ENCODE measurements around the gene SON.

SON gene

DNA sequence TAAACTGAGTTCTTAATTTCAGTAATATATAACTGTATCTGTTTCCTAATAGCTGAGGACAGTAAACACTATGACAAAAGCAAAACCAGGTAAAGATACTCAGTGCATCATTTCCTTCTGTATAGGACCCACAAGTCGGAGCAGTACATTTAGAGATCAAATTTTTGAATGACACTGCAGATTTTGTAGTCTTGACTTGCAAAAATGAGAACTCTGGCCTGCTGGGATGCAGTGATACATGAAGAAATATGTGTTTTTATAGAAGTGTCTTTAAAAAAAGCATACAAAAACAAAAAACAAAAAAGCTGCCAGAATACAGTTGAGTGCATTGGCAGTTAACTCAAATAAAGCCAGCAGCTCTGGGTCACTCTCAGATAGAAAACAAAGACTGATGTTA, 19.9 kb upstream of the SON start:
- no peak for DNase-seq (ENCODE audit: insufficient read length)
- TF ChIP-seq POLR2AphosphoS5 (IDR thresholded peaks at IDR 0.05; ENCODE audit: low read depth, low read length) (no peak), TAF1 (IDR thresholded peaks at IDR 0.05; ENCODE audit: borderline replicate concordance, low read depth, low read length) (no peak)

DNA sequence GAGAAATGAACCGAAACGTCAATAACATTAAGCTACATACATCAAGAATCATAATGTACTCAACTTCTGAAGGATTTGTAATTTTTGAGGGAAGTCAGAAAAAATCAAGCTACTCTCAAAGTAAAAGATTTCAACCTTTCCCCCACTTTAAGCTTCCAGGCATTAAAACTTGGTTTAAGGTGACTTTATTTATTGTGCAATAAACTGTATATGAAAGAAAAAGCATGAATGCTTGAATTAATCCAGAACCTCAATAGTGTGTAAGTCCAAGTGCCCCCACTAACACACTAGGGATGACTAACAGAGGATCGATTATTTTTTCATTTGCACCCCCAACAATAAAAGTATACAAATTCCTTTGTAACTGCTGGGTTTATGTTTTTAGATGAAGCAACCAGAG, 11.8 kb upstream of the SON start:
- TF ChIP-seq TAF1 (IDR thresholded peaks at IDR 0.05; ENCODE audit: borderline replicate concordance, low read depth, low read length) = no peak
- TF ChIP-seq POLR2AphosphoS5 (IDR thresholded peaks at IDR 0.05; ENCODE audit: low read depth, low read length) = no peak
- no peak for TF ChIP-seq POLR2A (IDR thresholded peaks at IDR 0.05; ENCODE audit: low read depth, low read length)
- FAIRE-seq (no peak), DNase-seq (ENCODE audit: insufficient read length) (no peak)

More for the DNA sequence above, 19.9 kb upstream of the SON start:
- FAIRE-seq = no peak

DNA sequence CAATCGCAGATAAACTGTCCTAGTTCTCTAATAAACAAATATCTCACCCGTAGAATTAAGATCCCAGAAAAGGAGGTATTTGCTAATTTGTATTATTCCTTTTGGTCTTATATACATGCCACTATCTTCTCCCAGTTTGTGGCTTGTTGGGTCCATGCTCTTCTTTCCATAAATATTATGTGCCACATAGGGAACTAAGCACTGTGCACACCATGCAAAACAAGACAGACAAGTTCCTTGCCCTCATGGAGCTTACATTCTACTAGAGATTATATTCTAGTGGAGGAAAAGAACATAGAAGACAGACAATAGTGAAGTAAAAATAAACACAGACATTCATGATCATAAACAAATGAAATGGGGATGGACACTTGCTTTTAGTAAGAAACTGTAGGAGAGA, 5.6 kb upstream of the SON start:
- no peak for FAIRE-seq
- DNase-seq (ENCODE audit: insufficient read length) = no peak
- TF ChIP-seq POLR2A (IDR thresholded peaks at IDR 0.05; ENCODE audit: low read depth, low read length) (no peak), TAF1 (IDR thresholded peaks at IDR 0.05; ENCODE audit: borderline replicate concordance, low read depth, low read length) (no peak), POLR2AphosphoS5 (IDR thresholded peaks at IDR 0.05; ENCODE audit: low read depth, low read length) (no peak)

DNA sequence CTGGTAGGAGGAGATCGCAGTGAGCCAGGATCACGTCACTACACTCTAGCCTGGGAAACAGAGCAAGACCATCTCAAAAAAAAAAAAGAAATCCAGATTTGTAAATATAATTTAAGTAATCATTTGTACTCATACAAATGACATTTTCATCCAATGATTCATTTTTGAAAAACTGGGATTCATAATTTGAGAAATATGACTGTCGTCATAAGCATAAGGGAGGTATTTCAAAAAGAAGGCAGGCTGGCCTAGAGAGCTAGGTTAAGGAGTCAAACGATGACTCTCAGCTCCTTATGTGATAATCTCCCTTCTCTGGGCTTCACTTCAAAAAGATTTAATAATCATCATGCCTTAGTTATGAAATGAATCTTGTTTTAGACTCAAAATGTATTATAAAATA, 3.2 kb upstream of the SON start:
- DNase-seq (ENCODE audit: insufficient read length) = no peak
- no peak for FAIRE-seq

DNA sequence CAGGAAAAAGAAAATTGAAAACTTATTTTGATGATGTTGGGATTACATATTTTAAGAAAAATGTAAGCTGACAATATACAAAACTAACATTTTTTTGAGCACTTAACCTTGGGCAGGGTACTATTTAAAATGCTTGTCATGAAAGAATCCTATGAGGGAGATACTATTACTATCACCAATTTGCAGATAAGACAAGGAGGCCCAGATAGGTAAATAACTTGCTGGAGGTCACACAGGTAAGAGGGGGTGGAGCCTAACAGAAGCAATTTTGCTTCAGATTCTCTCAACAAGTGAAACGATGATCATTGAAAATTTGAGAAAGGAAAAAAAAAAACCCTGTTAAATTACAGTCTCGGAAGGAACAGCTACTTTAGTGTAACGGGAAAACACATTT, 2.1 kb upstream of the SON start:
- FAIRE-seq (no peak), DNase-seq (ENCODE audit: insufficient read length) (no peak)
- no peak for TF ChIP-seq TAF1 (IDR thresholded peaks at IDR 0.05; ENCODE audit: borderline replicate concordance, low read depth, low read length)
- TF ChIP-seq POLR2AphosphoS5 (IDR thresholded peaks at IDR 0.05; ENCODE audit: low read depth, low read length) = no peak
- no peak for TF ChIP-seq POLR2A (IDR thresholded peaks at IDR 0.05; ENCODE audit: low read depth, low read length)

More for the DNA sequence above, 3.2 kb upstream of the SON start:
- TF ChIP-seq POLR2A (IDR thresholded peaks at IDR 0.05; ENCODE audit: low read depth, low read length) (no peak), TAF1 (IDR thresholded peaks at IDR 0.05; ENCODE audit: borderline replicate concordance, low read depth, low read length) (no peak), POLR2AphosphoS5 (IDR thresholded peaks at IDR 0.05; ENCODE audit: low read depth, low read length) (no peak)

DNA sequence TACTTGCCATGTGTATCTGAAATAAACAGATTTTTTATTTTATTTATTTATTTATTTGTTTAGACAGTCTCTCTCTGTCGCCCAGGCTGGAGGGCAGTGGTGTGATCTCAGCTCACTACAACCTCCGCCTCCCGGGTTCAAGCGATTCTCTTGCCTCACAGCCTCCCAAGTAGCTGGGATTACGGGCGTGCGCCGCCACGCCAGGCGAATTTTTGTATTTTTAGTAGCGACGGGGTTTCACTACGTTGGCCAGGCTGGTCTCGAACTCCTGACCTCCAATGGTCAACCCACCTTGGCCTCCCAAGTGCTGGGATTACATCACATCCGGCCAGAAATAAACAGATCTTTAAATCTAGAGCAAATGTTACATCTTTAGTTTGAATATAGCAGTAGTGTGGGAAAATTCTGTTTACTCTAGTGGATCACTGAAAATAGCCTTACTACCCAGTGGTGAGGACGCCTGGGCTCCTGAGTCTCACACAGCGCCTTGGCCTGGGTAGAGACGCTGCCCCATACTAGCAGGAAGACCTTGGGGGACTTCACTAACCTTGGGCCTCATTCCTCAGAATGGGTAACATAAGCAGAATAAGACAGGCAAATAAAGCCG, 1.6 kb upstream of the SON start:
- TF ChIP-seq POLR2AphosphoS5 (IDR thresholded peaks at IDR 0.05; ENCODE audit: low read depth, low read length) (no peak), POLR2A (IDR thresholded peaks at IDR 0.05; ENCODE audit: low read depth, low read length) (no peak), TAF1 (IDR thresholded peaks at IDR 0.05; ENCODE audit: borderline replicate concordance, low read depth, low read length) (no peak)
- FAIRE-seq (no peak), DNase-seq (ENCODE audit: insufficient read length) (no peak)

DNA sequence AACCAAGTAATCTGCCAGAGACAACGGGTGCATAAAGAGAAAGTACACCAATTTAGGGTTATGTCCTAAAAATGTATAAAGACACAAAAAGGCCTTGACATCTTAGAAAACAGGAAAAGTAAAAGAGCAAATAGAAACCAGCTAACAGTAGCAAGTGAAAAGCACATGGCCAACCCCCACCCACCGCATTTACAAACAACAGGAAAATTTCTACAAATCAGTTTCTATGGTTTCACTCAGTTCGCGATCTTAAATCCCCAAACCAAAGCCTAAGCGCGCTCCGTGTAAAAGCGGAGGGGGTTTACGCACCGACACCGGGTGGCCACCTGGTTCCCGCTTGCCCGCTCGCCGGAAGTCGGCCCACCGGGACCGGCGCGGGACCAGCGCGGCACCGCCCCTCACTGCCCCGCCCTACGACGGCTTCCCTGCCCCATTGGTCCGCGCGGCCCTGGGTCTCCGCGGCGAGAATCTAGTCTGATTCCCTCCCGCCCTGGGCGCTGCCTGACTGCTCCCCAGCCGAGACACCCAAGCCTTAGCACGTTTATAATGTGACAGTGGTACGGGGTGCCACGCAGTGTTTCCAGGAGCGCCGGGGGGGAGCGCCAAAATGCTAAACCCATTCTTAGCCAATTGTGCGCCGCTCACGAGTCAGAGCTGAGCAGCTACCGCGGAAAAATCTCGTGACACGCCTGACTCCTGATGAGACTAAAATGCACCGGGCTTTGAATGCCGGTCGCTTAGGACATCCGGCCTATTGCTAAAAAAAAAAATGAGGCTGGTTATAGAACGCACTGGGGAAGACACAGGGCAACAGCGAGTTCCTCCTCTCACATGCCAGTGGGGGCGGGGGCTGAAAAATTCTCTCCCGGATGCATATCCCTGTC, 840 bp upstream of the SON start, which contains the start of gene GART:
Gene GART (minus strand): TSS at position 362 of the 884 bp plus-strand sequence. CDS start 2,802 bp downstream, outside the sequence.
- TF ChIP-seq POLR2A (IDR thresholded peaks at IDR 0.05; ENCODE audit: low read depth, low read length) (peak; percentile 58; the same call in 1 of the 2 replicates), TAF1 (IDR thresholded peaks at IDR 0.05; ENCODE audit: borderline replicate concordance, low read depth, low read length) (peak; percentile 68; the same call in 1 of the 2 replicates), POLR2AphosphoS5 (IDR thresholded peaks at IDR 0.05; ENCODE audit: low read depth, low read length) (peak; percentile 73; the same call in 1 of the 2 replicates)
- DNase-seq (ENCODE audit: insufficient read length) (peak; percentile 55), FAIRE-seq (peak; percentile 97)

DNA sequence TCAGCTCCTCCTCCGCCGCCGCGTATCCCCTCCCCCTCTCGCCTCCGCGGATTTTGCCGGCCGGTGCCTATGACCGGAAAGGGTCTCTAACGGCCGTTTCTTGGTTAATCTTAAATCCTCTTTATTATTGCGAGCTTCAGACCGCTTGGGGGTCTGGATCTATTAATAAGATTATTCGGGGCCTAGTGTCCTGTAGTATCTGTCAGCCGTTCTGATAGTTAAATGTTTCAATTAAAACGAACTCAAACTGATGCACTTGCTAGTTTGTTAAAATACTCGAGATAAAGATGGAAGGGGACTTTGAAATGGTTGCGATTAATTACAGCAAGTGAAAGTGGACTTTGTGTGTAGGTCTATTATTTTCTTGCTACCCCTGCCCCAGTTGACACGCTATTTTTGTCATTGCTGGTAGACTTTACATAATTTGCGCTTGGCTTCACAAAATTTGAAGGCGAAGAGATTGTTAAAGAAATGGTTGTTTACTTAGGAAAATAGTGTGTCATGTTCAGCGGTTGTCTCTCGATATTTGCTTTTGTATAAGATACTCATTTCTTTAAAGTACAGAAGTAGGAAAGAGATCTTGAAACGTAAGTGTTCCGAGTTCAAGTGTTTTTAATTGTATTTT, 779 bp downstream of the SON start:
- TF ChIP-seq POLR2AphosphoS5 (IDR thresholded peaks at IDR 0.05; ENCODE audit: low read depth, low read length) (no peak), POLR2A (IDR thresholded peaks at IDR 0.05; ENCODE audit: low read depth, low read length) (no peak), TAF1 (IDR thresholded peaks at IDR 0.05; ENCODE audit: borderline replicate concordance, low read depth, low read length) (no peak)
- DNase-seq (ENCODE audit: insufficient read length) (no peak), FAIRE-seq (no peak)

DNA sequence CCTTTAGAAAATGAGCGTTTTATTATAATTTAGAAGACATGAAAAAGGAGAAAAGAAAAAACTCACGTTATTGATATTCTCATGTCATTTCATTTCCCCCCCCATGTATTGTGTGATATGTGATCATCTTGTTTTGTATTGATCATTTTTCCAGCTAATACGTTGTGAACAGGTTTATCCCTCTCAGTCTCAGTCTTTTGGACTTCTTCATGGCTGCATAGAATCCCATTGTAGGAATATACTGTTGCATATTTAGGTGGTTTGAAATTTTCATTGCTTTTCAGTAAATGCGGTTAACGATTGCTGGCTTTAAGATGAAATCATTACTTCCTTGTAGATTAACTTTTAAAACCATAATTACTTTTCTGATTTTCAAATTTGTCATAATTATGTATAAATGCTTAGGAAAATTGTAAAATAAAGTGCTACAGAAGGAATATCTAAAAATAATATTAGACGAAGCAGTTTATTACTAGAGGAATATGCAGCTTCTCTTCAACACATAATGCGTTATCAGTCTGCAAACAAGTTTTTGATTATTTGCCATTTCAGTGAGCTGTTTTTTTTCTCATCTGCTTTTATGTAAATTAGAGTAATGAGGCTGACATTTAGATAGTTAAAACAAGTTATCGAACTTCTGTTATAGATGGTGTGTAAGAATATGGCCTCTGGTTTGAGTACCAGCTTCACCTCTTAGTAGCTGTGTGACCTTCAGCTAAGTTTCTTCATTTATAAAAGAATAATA, 1.8 kb downstream of the SON start:
- TF ChIP-seq POLR2AphosphoS5 (IDR thresholded peaks at IDR 0.05; ENCODE audit: low read depth, low read length) (no peak), TAF1 (IDR thresholded peaks at IDR 0.05; ENCODE audit: borderline replicate concordance, low read depth, low read length) (no peak), POLR2A (IDR thresholded peaks at IDR 0.05; ENCODE audit: low read depth, low read length) (no peak)
- DNase-seq (ENCODE audit: insufficient read length) (no peak), FAIRE-seq (no peak)

DNA sequence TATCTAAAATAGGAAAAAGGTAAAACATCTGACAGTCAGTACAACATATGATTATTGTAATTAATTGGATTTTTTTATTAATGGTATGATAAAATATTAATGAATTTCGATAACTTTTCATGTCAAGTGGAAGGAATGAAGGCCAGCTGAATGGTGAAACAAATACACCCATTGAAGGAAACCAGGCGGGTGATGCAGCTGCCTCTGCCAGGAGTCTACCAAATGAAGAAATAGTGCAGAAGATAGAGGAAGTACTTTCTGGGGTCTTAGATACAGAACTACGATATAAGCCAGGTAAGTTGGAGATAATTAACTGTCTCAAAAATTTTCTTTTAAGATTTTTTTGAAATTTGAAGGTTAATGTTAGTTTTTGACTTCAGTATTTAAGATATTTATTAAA, 3.2 kb downstream of the SON start:
- TF ChIP-seq POLR2A (IDR thresholded peaks at IDR 0.05; ENCODE audit: low read depth, low read length) (no peak), POLR2AphosphoS5 (IDR thresholded peaks at IDR 0.05; ENCODE audit: low read depth, low read length) (no peak), TAF1 (IDR thresholded peaks at IDR 0.05; ENCODE audit: borderline replicate concordance, low read depth, low read length) (no peak)
- DNase-seq (ENCODE audit: insufficient read length) = no peak
- no peak for FAIRE-seq

All from GM12892 (cell line).